Measurements from ENCODE around the gene CRYGN. TPM values are rescaled to one million over a fixed set of nuclear protein-coding genes. Genes with fewer than 3 reads are reported as not detected.

Gene CRYGN
- total and polyA plus RNA-seq, 2 donors (not counting 1 experiment from before 2014, with no cell fraction given): 0.07 to 0.50 TPM

- Histone ChIP-seq H3K36me3 (ENCODE audit: control insufficient read depth, insufficient read depth, low read length) (no peaks in the 10 kb centered on the region), H3K9me3 (ENCODE audit: control insufficient read depth, insufficient read depth, low read depth, low read length) (no peaks in the 10 kb centered on the region), H3K4me2 (ENCODE audit: extremely low read depth, insufficient read depth, low read length) (no peak overlapping the region), H3K27me3 (ENCODE audit: control insufficient read depth, insufficient read depth, low read length) (no peaks in the 10 kb centered on the region), H3K9ac (ENCODE audit: insufficient read depth, low read length) (no peak overlapping the region), H3K27ac (ENCODE audit: insufficient read depth, low read length) (no peak overlapping the region), H2AFZ (ENCODE audit: low read length) (no peak overlapping the region), H4K20me1 (ENCODE audit: control insufficient read depth, extremely low read depth, insufficient read depth, low read length) (no peaks in the 10 kb centered on the region), H3K4me3 (replicated peaks in 1 of 4; ENCODE audit: control extremely low read depth in 1 of 4, insufficient read depth in 1 of 4, low read depth in 3 of 4, low read length in 4 of 4) (no peak overlapping the region), H3K4me1 (ENCODE audit: control insufficient read depth, extremely low read depth, insufficient read depth, low read length) (no peaks in the 10 kb centered on the region), H3K79me2 (ENCODE audit: control insufficient read depth, insufficient read depth, low read length) (no peaks in the 10 kb centered on the region)
- no peak for DNase-seq (ENCODE audit: low read depth in 2 of 2)
- TF ChIP-seq EZH2 (IDR thresholded peaks at IDR 0.05; ENCODE audit: low read length, missing control alignments): no peak
- no peak for TF ChIP-seq CTCF (conservative IDR thresholded peaks at IDR 0.05 in 1 of 2, IDR thresholded peaks at IDR 0.05 in 1 of 2; ENCODE audit: low read depth in 1 of 2, low read length in 2 of 2)
These were observed 40.7 kb downstream of the CRYGN start for GRCh38 chr7:151399305-151399601.

- DNase-seq (ENCODE audit: low read depth in 2 of 2): no peak
These were observed 41.3 kb downstream of the CRYGN start for GRCh38 chr7:151398446-151399304.

DNA sequence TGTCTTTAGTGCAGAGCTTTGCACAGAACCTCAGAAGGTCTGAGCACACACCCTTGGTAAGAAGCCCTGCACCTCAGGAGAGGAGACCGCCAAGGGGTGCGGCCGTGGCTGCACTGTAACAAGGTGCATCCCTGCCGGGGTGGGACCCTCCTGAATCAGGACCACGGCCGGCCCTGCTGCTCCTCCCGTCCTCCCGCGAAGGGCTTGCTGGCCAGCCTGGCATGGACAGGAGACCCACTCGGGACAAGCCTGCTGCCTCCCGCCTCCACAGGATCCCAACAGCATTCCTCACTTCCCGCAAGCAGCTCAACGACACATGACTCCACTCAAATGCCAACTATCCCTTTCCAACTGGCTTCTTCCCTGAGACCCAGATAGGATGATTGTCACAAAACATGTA is 42.9 kb downstream of the CRYGN start:
- Histone ChIP-seq H3K27me3 (ENCODE audit: control insufficient read depth, insufficient read depth, low read length) (no peaks in the 10 kb centered on the region), H3K27ac (ENCODE audit: insufficient read depth, low read length) (no peak overlapping the region), H3K9ac (ENCODE audit: insufficient read depth, low read length) (no peak overlapping the region), H3K4me2 (ENCODE audit: extremely low read depth, insufficient read depth, low read length) (no peak overlapping the region), H3K4me3 (replicated peaks in 1 of 4; ENCODE audit: control extremely low read depth in 1 of 4, insufficient read depth in 1 of 4, low read depth in 3 of 4, low read length in 4 of 4) (no peak overlapping the region), H4K20me1 (ENCODE audit: control insufficient read depth, extremely low read depth, insufficient read depth, low read length) (no peaks in the 10 kb centered on the region), H2AFZ (ENCODE audit: low read length) (no peak overlapping the region), H3K36me3 (ENCODE audit: control insufficient read depth, insufficient read depth, low read length) (no peaks in the 10 kb centered on the region), H3K9me3 (ENCODE audit: control insufficient read depth, insufficient read depth, low read depth, low read length) (no peaks in the 10 kb centered on the region), H3K79me2 (ENCODE audit: control insufficient read depth, insufficient read depth, low read length) (no peaks in the 10 kb centered on the region), H3K4me1 (ENCODE audit: control insufficient read depth, extremely low read depth, insufficient read depth, low read length) (no peaks in the 10 kb centered on the region)
- no peak for DNase-seq (ENCODE audit: low read depth in 2 of 2)
- TF ChIP-seq CTCF (conservative IDR thresholded peaks at IDR 0.05 in 1 of 2, IDR thresholded peaks at IDR 0.05 in 1 of 2; ENCODE audit: low read depth in 1 of 2, low read length in 2 of 2) (no peak), EZH2 (IDR thresholded peaks at IDR 0.05; ENCODE audit: low read length, missing control alignments) (no peak)

More at GRCh38 chr7:151398446-151399304, 41.3 kb downstream of the CRYGN start:
- no peaks in the 10 kb centered on the region for H3K79me2 ChIP-seq (ENCODE audit: control insufficient read depth, insufficient read depth, low read length)
- H3K27ac ChIP-seq (ENCODE audit: insufficient read depth, low read length): no peak overlapping the region
- no peaks in the 10 kb centered on the region for H3K9me3 ChIP-seq (ENCODE audit: control insufficient read depth, insufficient read depth, low read depth, low read length)
- H3K27me3 ChIP-seq (ENCODE audit: control insufficient read depth, insufficient read depth, low read length): no peaks in the 10 kb centered on the region
- no peaks in the 10 kb centered on the region for H4K20me1 ChIP-seq (ENCODE audit: control insufficient read depth, extremely low read depth, insufficient read depth, low read length)
- no peak overlapping the region for H2AFZ ChIP-seq (ENCODE audit: low read length)
- H3K4me1 ChIP-seq (ENCODE audit: control insufficient read depth, extremely low read depth, insufficient read depth, low read length): no peaks in the 10 kb centered on the region
- H3K4me3 ChIP-seq (replicated peaks in 1 of 4; ENCODE audit: control extremely low read depth in 1 of 4, insufficient read depth in 1 of 4, low read depth in 3 of 4, low read length in 4 of 4): no peak overlapping the region
- no peak for TF ChIP-seq EZH2 (IDR thresholded peaks at IDR 0.05; ENCODE audit: low read length, missing control alignments)
- no peak for TF ChIP-seq CTCF (conservative IDR thresholded peaks at IDR 0.05 in 1 of 2, IDR thresholded peaks at IDR 0.05 in 1 of 2; ENCODE audit: low read depth in 1 of 2, low read length in 2 of 2)
- no peak overlapping the region for H3K9ac ChIP-seq (ENCODE audit: insufficient read depth, low read length)
- H3K4me2 ChIP-seq (ENCODE audit: extremely low read depth, insufficient read depth, low read length): no peak overlapping the region
- H3K36me3 ChIP-seq (ENCODE audit: control insufficient read depth, insufficient read depth, low read length): no peaks in the 10 kb centered on the region
